Activated CD4-positive, alpha-beta memory T cell treated with anti-CD3 and anti-CD28 coated beads for 36 hours (primary cell): ENCODE measurements around the gene SLC39A3. TPM values are rescaled to one million over a fixed set of nuclear protein-coding genes. Genes with fewer than 3 reads are reported as not detected.

Source experiments
- CTCF ChIA-PET: fragments of 350-600 bp; sonication (Branson Sonifier 250); formaldehyde crosslinking; loops from one replicate; lab custom pipeline; 2021; ENCODE audit warnings: antibody characterized with exemption, inconsistent platforms; lab: Charles Lee
- POLR2A ChIA-PET: fragments of 350-600 bp; sonication (Branson Sonifier 250); formaldehyde crosslinking; loops from one replicate; lab custom pipeline; 2021; ENCODE audit warnings: antibody characterized with exemption; lab: Charles Lee
- DNase-seq: peaks from one replicate; pipeline ENCODE4 v3.0.0-alpha.2; 2020
- H3K27ac Mint-ChIP-seq: one replicate; pipeline ENCODE4 v1.8.0; 2021; ENCODE audit warnings: mixed read lengths
- H3K27me3 Mint-ChIP-seq: one replicate; pipeline ENCODE4 v1.8.0; 2021; ENCODE audit warnings: mixed read lengths
- H3K36me3 Mint-ChIP-seq: one replicate; pipeline ENCODE4 v1.8.0; 2021; ENCODE audit warnings: mixed read lengths
- H3K4me1 Mint-ChIP-seq: one replicate; pipeline ENCODE4 v1.8.0; 2021; ENCODE audit warnings: low read depth, mixed read lengths
- H3K4me3 Mint-ChIP-seq: one replicate; pipeline ENCODE4 v1.8.0; 2021; ENCODE audit warnings: mild to moderate bottlenecking, mixed read lengths
- H3K9me3 Mint-ChIP-seq: one replicate; pipeline ENCODE4 v1.8.0; 2021; ENCODE audit warnings: mixed read lengths
- intact Hi-C: fragments of 100-400 bp; cut with micrococcal nuclease; formaldehyde crosslinking; loops from one replicate; pipeline ENCODE4 v1.15.1; 2023
- total RNA-seq, 2 experiments: library from RNA; stranded (reverse); gene quantifications; one replicate each; pipeline ENCODE4 v1.2.3, GENCODE V29; 2021

SLC39A3 gene
- total RNA-seq, 2 experiments from 2014 or later = 21.0 to 24.0 TPM

DNA sequence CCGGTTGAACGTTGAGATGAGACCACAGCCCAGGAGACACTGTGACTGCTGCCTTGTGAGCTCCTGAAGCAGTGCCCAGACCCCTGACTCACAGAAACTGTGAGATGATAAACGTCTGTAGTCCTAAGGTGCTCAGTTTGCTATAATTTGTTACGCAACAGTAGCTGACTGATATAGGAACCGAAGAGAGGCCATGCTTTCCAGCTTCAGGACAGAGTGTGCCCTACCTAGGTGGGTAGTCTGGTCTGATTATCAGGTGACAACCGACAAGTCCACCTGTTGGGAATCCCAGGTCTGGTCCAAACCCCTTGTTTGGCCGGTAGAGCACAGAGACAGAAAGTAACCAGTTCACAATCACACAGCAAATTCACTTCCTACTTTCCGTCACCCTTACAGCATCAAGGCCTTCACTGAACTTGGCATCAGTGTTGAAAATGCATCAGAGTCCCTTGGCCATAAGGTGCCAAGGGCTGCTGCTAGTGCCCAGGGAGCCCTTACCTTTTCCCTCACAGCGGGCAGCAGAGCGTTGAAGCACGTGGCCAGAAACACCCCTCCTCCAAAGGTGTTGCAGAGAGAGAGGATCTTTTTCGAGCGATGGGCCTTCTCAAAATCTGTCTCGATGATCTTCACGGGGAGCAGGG, 3.1 kb downstream of the SLC39A3 start:
- no peak for DNase-seq
- Mint-ChIP-seq H3K4me3 (no peak overlapping the region), H3K27ac (no peak overlapping the region), H3K27me3 (peaks cover 3% of the 10 kb centered on the region), H3K4me1 (peaks cover 12% of the 10 kb centered on the region), H3K36me3 (peaks cover 26% of the 10 kb centered on the region), H3K9me3 (no peaks in the 10 kb centered on the region)
- intact Hi-C loops = no loop called here
- POLR2A ChIA-PET = no interaction called here
- CTCF ChIA-PET = interaction anchor here (1.6 to 2.0 kb wide), 2 partner anchors 13 to 88 kb away, joined by 5 read pairs; no protein-coding TSS in a partner anchor

DNA sequence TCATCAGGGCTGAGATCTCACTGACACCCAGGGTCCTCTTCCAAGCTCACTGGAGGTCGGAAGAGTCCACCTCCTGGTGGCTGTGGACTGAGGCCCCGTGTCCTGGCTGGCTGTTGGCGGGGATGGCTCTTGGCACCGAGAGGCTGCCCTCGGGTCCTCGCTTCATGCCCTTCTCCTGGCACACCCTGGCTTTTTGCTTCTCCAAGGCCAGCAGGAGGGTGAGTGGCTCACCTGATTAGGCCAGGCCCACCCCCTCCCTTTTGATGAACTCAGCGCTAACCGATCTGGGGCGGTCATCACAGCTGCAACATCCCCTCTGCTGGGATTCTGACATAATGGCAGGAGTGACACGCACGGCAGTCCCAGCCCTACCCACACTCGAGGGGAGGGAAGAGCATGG, 4.4 kb downstream of the SLC39A3 start:
- peaks cover 26% of the 10 kb centered on the region for H3K36me3 Mint-ChIP-seq
- no peak overlapping the region for H3K4me3 Mint-ChIP-seq
- peaks cover 12% of the 10 kb centered on the region for H3K4me1 Mint-ChIP-seq
- POLR2A ChIA-PET = no interaction called here
- H3K9me3 Mint-ChIP-seq = no peaks in the 10 kb centered on the region
- peaks cover 3% of the 10 kb centered on the region for H3K27me3 Mint-ChIP-seq
- no peak for DNase-seq
- intact Hi-C loops = no loop called here
- CTCF ChIA-PET = interaction anchor here (2.0 kb wide), 1 partner anchor 87 kb away, joined by 5 read pairs; no protein-coding TSS in a partner anchor
- H3K27ac Mint-ChIP-seq = no peak overlapping the region

DNA sequence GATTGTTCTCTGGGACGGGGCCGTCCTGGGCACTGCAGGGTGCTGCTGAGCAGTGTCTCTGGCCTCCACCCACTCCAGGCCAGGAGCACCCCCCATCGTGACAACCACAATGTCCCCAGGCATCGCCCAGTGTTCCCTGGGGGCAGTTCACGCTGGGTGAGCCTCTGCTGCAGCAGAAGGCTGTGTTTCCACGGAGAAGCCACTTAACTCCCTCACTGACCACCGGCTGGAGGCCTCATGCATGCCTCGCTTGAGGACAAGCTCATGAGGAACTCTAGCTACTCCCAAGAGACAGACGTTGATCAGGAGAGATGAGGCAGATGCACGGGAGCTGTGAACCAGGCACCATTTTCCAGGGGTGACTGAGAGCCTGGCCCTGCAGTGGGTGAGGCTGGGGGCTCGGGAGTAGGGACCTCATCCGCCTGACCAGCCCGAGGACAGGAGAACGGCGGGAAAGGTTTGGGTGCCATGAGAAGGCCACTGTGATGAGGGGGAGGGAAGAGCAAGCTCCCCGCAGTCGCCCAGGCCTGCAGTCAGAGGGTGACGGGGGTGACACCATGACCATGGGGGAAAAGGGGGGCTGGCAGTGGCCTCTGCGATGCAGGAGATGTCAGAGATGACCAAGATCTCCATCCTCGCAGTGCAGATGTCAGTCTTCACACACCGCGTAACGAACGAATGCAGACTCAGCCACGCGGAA, 5.1 kb downstream of the SLC39A3 start:
- CTCF ChIA-PET = interaction anchor here (1.4 kb wide), 1 partner anchor 98 kb away, joined by 4 read pairs; no protein-coding TSS in a partner anchor
- H3K27ac Mint-ChIP-seq = no peak overlapping the region
- intact Hi-C loops = no loop called here
- no peaks in the 10 kb centered on the region for H3K9me3 Mint-ChIP-seq
- POLR2A ChIA-PET = no interaction called here
- H3K36me3 Mint-ChIP-seq = peaks cover 26% of the 10 kb centered on the region
- no peaks in the 10 kb centered on the region for H3K27me3 Mint-ChIP-seq
- peaks cover 9% of the 10 kb centered on the region for H3K4me1 Mint-ChIP-seq
- H3K4me3 Mint-ChIP-seq = no peak overlapping the region
- DNase-seq = no peak

DNA sequence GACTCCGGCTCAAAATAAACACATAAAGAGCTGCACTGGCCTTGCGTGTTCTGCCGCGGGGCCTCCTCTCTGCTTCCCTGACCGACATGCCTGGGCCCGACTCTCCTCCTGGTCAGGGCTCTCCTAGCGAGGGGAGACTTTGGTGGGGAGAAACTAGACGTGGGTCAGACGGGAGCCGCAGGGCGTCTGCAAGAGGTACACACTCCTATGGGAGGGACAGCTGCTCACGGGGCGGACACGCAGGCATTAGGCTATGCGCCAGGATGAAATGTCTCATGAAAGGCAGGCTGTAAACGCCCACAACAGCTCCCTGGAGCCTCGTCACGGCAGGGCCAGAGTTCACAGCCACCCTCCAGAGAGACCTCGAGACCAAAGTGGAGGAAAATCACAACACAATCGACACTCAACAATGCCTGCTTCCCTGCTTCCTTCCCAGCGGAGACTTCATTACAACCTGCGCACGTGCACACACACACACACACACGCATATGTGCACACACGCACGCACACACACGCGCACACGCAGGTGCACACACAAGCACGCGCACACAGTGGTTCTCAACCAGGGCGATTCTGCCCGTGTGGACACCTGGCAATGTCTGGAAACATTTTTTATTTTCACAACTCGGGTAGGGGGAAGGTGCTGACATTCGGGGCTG, 5.8 kb downstream of the SLC39A3 start:
- intact Hi-C loops = no loop called here
- ChIA-PET CTCF (interaction anchor here (1.4 kb wide), 1 partner anchor 97 kb away, joined by 4 read pairs; no protein-coding TSS in a partner anchor), POLR2A (no interaction called here)
- no peaks in the 10 kb centered on the region for H3K27me3 Mint-ChIP-seq
- no peak for DNase-seq
- no peaks in the 10 kb centered on the region for H3K9me3 Mint-ChIP-seq
- H3K27ac Mint-ChIP-seq = no peak overlapping the region
- peaks cover 6% of the 10 kb centered on the region for H3K4me1 Mint-ChIP-seq
- H3K4me3 Mint-ChIP-seq = no peak overlapping the region
- H3K36me3 Mint-ChIP-seq = peaks cover 26% of the 10 kb centered on the region

DNA sequence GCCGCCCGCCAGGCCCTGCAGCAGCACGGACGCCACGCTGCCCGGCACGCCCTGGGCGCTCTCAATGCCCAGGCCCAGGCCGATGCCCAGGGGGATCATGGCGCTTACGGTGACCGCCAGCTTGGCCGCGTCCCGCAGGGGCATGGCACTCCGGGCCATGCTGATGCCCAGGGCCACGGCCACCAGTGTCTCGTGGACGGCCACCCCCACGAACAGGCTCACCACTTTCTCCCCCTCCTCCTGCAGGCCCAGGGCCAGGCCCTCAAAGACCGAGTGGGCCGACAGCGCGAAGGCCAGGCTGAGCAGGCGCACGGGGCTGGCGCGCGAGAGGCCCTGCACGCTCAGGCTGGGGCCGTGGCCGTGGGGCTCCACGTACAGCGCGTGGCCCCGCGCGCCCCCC, 6.9 kb downstream of the SLC39A3 start:
- DNase-seq = no peak
- Mint-ChIP-seq H3K4me1 (no peaks in the 10 kb centered on the region), H3K27ac (no peak overlapping the region), H3K36me3 (peaks cover 26% of the 10 kb centered on the region), H3K27me3 (no peaks in the 10 kb centered on the region), H3K4me3 (no peak overlapping the region), H3K9me3 (no peaks in the 10 kb centered on the region)
- ChIA-PET POLR2A (no interaction called here), CTCF (no interaction called here)
- intact Hi-C loops = no loop called here

DNA sequence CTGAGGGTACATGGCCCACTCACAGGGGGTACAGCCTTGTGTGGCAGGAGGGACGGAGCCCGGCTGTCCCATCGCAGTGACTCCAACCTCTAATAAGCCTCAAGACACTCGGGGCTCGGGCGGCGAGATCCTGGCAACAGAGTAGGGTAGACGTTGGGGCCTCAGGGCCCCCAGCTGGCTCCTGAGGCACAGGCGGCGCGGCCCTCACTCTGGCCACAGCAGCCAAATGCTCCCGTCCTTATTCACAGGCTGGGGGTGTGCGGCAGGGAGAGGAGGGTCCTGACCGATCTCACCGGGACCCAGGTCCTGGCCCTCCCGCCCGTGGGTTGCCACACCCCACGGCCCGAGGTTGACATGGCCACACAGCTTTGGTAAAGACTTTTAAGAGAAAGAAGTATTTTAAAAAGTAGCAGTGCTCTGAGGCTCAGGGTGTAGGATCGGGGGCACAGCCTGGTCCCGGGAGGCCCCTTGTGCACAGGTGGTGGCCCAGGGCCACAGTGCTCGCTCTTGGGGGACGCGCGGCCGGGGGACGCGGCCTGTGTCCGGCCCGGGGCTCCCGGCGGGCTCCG, 7.6 kb downstream of the SLC39A3 start:
- CTCF ChIA-PET = no interaction called here
- Mint-ChIP-seq H3K4me1 (no peaks in the 10 kb centered on the region), H3K4me3 (no peak overlapping the region), H3K36me3 (peaks cover 26% of the 10 kb centered on the region), H3K9me3 (no peaks in the 10 kb centered on the region), H3K27ac (no peak overlapping the region), H3K27me3 (peaks cover 3% of the 10 kb centered on the region)
- intact Hi-C loops = no loop called here
- DNase-seq = no peak
- POLR2A ChIA-PET = no interaction called here

DNA sequence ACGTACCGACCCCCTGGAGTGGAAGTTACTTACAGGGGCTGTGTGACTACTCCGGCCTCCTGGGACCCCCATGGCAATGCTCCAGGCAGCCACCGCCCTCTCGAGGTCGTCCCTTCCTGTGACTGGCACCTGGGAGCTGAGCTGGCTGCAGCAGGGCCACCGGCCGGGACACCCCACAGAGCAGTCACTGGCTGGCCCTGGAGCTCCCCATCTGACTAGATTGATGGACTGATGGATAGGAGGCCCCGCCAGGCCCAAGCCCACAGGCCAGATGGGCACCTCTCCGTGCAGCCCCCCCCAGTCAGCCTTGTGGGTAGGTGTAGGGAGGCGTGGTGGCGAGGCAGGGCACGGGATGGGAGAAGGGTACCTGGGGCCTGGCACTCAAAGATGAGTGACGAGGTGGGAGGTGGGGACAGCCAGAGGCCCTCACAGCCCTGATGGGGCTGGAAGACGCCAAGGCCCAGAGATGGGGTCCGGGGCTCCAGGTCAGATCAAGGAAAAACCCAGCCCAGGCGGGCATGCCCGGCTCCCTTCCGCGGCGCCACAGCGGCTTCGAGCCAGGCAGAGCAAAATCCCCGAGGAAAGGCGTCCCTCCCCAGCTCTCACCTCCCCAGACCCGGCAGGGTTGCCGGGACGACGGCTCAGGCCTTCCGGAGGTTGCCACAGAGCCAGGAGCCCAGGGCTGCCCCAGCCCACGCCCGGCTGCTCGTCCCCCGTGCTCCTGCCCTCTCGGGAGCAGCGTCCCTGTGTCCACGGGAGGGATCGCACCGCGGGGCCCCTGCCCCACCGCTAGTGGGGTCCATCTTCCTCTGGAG, 8.4 kb downstream of the SLC39A3 start:
- no peak for DNase-seq
- Mint-ChIP-seq H3K4me1 (no peaks in the 10 kb centered on the region), H3K9me3 (no peaks in the 10 kb centered on the region), H3K36me3 (peaks cover 17% of the 10 kb centered on the region), H3K27ac (no peak overlapping the region), H3K27me3 (peaks cover 7% of the 10 kb centered on the region), H3K4me3 (no peak overlapping the region)
- intact Hi-C loops = no loop called here
- ChIA-PET CTCF (interaction anchor here (0.6 to 0.8 kb wide), 2 partner anchors 18 to 339 kb away, joined by 3 read pairs; no protein-coding TSS in a partner anchor), POLR2A (no interaction called here)

DNA sequence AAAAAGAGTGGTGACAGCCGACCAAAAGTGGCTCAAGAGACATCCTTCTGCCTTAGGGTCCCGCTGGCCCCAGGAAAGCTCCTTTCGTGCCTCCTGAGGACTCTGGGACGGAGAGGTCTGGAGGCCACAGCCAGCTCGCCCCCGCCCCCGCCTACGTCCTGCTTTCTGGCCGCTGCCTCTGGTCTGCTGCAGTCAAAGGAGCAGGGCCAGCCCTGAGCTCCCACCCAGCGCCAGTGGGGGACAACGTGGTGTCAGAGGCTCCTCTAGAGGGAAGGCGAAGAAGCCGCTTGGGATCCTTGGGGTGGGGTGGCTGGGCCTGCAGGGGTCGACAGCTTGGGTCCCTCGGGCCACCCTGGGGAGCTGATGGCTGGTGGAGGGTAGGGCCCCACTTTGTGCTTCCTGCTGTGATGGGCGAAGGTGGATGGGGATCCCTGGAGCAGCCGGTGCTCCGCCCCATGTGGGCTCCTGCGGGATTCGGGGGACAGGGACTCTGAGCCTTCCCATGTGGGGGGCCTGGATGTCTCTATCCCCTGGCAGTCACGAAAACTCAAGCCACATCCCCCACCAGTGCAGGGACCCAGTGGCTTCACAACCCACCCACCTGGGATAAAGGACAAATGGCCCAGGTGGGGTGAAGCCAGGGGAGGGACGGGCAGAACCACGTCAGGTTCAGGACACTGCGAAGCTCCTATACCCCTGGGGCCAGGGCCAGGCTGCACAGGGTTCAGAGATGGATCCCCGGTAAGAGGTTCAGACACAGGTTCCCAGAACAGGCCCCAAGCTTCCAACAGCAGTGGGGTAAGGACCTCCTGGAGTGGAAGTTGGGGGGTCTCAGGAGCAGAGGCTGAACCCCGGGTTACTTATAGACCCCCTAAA, 9.6 kb downstream of the SLC39A3 start:
- Mint-ChIP-seq H3K27ac (no peak overlapping the region), H3K36me3 (peaks cover 11% of the 10 kb centered on the region), H3K27me3 (peaks cover 9% of the 10 kb centered on the region), H3K4me3 (no peak overlapping the region), H3K9me3 (no peaks in the 10 kb centered on the region), H3K4me1 (no peaks in the 10 kb centered on the region)
- DNase-seq = no peak
- CTCF ChIA-PET = interaction anchor here (0.8 kb wide), 1 partner anchor 19 kb away, joined by 3 read pairs; no protein-coding TSS in a partner anchor
- POLR2A ChIA-PET = no interaction called here
- intact Hi-C loops = no loop called here

DNA sequence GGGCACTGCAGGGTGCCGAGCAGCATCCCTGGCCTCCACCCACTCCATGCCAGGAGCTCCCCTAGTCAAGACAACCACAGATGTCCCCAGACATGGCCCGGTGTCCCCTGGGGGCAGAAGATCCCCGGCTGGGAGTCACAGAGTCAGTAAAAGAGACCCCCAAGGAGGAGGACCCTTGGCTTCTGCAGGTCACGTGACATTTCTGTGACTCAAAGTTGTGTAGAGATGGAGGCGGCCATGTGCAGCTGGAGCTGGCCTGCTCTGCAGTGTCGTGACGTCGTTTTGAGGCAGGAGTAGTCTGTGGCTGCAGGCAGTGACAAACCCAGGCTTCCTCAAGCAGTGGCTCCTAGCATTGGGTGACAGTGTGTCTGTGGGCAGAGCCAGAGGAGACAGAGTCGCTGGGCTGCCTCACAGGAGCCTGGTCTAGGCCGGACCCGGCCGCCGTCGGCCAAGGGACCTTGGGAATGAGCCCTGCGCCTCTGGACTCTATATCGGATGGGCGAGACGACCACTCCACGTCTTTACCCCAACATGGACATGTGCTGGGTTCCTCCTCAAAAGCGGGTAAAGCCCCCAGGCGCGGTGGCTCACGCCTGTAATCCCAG, 10.9 kb downstream of the SLC39A3 start:
- intact Hi-C loops = no loop called here
- no peaks in the 10 kb centered on the region for H3K9me3 Mint-ChIP-seq
- peaks cover 11% of the 10 kb centered on the region for H3K27me3 Mint-ChIP-seq
- no peak overlapping the region for H3K27ac Mint-ChIP-seq
- H3K36me3 Mint-ChIP-seq = peaks cover under 1% of the 10 kb centered on the region
- ChIA-PET CTCF (no interaction called here), POLR2A (no interaction called here)
- DNase-seq = no peak
- no peaks in the 10 kb centered on the region for H3K4me1 Mint-ChIP-seq
- H3K4me3 Mint-ChIP-seq = no peak overlapping the region

DNA sequence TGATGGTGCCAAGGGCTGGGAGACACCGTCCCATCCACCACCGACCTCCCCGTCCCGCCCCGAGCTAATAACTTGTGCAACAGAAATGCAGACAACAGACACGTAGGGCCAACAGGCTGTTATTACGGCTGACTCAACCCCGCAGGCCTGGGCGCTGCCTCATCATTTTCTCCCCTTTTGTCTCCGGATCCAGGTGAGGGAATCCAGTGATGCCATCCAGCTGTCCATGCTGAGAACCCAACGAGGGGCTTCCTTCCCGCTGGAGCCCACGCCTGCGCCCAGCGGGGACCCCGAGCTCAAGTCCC, 12.2 kb downstream of the SLC39A3 start:
- Mint-ChIP-seq H3K4me3 (no peak overlapping the region), H3K36me3 (no peaks in the 10 kb centered on the region)
- CTCF ChIA-PET = no interaction called here

More for the DNA sequence above, 12.2 kb downstream of the SLC39A3 start:
- Mint-ChIP-seq H3K9me3 (no peaks in the 10 kb centered on the region), H3K27ac (no peak overlapping the region), H3K27me3 (peaks cover 12% of the 10 kb centered on the region), H3K4me1 (no peaks in the 10 kb centered on the region)
- POLR2A ChIA-PET = no interaction called here
- no peak for DNase-seq
- intact Hi-C loops = no loop called here
